NCI-H2196 (cell line): ENCODE data around the gene RHO.

Experiments used
- DNase-seq: peaks from one replicate; lab custom pipeline; 2025; ENCODE audit not compliant: unreplicated experiment; lab: John Stamatoyannopoulos, UW

RHO gene

DNA sequence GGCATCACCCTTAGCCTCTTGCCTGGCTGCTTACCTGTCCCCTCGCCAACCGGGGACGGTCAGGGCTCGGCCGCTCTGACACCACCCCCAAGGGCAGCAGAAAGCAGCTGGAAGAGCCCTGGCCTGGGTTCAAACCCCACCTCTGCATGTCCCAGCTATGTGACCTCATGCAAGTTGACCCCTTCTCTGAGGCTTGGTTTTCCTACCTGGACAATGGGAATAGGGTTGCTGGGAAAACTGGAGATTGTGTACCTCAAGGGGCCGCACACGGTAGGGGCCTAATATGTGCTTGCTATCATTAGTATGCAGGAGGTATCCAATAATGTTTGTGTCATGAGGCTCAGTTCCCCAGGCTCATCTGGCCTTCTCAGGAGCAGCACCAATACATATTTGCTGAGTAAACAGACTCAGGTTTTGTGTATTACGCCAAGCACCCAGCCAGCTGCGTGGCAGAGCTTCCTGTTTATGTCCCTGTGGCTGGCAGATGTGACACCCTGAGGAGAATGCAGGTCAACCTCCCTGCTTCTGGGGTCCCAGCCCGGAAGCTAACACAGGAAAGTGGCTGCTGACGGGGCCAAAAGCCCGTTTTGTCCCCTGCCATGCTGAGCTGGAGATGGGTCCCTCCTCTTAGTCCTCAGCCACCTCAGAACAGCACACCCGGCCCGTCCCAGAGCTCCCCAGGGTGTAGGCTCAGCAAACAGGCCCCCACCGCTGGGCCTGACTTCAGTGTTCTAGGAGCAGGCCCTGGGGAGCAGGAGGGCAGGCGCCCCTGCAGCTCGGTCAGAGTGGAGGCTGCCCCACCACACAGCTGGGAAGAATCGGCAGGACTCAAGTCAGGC is 48.3 kb downstream of the RHO start:
- peak; percentile 69 for DNase-seq

DNA sequence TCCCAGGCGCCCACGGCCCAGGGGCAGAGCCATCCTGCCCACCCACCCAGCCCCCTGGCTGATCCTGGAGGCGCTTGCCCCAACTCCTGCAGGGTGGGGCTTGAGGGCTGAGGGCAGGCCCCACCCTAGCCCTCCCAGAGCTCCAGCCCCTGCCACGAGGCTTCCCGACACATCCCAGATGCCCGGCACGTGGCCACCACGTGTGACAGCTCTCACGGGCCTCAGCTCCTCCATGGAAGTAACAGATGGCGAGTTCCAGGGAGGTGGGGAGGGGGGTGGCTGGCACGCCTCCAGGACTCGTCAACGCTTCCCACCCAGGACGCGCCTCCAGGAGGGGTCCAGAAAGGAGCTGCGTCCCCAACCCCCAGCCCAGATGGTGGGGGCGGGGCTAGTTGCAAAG is 48.9 kb downstream of the RHO start:
- DNase-seq: no peak

DNA sequence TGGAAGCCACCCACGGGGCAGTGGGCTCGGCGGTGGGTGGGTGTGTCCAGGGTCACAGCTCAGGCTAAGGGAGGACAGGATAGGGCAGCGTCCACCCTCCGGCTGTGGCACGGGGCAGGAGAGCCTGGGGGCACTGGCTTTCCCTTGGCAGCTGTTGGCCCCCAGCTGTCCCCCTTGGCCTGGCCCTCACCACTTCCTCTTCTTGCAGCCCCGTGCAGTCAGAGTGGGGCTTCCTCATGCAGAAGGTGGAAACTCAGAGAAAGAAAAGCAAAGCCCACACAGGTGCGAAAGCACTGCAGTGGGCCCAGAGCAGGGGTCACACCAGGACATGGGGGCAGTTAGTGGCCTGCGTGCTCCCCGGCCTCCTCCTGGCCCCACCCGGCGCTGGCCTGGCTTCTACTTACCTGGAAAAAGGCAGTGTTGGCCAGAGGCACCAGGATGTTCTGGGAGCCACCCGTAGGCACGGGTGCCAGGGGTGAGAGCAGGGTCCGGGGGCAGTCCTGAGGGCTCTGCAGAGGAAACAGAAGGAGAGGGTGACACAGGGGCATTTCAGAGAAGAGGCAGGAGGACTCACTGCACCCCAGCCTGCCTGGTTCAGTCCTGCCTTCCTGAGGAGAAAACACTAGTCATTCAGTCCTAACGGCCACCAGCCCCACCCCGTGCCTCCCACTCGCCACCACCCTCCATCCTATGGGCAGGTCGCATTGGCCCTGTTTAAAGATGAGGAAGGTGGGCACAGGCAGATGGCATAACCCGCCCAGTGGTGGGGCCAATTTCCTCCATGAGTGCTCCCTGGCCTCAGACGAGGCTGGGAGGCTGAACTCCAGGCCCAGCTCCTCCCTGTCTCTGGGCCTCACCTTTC is 49.7 kb downstream of the RHO start:
- DNase-seq: no peak

DNA sequence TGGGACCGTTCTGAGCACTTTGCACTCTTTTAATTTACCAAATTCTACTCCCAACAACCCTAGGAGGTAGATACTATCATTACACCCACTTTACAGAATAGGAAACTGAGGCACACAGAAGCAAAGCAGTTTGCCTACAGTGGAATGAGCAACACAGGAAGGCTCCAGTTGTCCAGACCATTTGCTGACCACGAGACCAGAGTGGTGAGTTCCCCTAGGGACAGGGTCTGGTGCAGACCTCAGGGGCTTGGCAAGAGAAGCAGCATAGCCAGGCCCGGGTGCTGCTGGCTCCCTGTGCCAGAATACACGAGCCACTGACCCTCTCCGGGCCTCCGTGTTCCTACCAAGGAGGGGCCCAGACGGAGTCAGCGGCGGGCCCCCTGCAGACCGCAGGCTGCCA is 51.6 kb downstream of the RHO start:
- DNase-seq: no peak

DNA sequence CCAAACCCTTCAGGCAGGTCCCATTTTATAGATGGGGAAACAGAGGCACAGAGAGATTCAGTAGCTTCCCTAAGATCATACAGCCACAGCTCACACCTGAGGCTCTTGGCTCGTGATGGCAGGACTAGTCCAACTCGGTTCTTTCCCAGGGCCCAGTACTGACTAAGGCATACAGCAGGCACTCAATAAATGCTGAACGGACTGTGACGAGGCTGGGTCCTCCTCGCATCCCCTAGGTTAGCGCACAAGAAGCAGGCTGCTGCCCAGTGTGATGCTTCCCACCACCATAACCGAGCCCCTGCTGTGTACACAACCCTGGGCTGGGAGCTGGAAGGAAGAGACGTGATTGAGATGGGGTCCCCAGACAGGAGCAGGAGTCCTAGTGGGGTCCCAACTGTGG is 53.2 kb downstream of the RHO start:
- no peak for DNase-seq

DNA sequence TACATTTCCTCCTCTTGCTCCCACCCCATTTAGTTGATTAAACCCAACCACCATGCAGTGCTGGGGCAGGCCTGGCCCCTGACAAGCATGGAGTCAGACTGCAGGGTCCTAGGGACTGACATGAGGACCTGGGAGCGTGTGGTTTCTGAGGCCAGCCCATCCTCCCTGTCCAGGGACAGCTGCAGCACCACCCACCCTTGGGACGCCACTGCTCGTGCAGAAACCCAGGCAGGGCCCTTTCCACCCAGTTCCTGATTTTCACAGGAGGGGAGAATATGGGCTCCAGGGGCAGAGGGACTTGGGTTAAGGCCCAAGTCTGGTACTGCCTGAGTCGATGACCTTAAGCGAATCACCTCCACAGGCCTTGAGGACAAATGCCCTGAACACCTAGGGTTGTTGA is 54.4 kb downstream of the RHO start:
- DNase-seq: no peak

DNA sequence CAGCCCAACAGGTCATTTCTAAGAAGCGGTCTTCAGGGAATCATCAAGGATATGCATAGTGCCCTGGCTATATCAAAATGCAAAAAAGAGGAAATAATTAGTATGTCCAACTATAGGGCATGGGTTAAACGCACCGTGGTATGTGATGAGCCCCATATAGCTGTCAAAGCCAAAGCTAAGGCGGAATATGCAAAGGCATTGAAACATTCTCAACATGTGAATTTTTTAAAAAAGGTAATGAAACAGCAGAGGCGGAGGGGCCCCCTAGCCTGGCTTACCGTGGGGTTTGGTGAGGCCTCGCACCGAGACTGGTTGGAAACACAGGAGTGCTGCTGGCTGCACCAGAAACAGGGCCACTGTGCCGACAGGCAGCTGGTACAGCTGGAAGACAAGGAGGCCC is 54.9 kb downstream of the RHO start:
- DNase-seq: no peak

DNA sequence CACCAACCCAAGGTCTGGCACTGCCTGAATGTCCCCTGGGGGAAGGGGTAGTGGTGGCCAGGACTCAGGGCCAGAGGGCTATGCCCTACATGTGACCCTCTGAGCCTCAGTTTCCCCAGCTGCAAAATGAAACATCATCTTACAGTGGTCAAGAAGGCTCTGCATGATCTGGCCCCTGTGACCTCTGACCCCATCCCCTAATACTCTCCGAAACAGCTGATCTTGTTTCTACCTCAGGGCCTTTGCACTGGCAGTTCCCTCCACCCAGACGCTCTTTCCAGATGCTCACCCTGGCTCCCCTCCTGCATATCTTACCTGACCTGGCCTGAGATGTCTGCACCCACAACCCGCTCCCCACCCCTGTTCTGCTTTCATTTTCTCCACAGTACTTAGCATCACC is 56.2 kb downstream of the RHO start:
- DNase-seq: no peak
